GM12875 (cell line): ENCODE data around the gene AREL1.

Source experiments
- H3K4me3 ChIP-seq: one replicate; pipeline ENCODE4 v1.5.1; 2011; ENCODE audit warnings: low read depth, low read length, control low read depth
- TF ChIP-seq, protein P1 (sequence below): IDR thresholded peaks from 2 replicates; pipeline ENCODE4 v1.5.1; 2011; ENCODE audit warnings: low read depth, mild to moderate bottlenecking, control low read depth, inconsistent platforms, low read length, moderate library complexity, borderline replicate concordance; ENCODE audit not compliant: insufficient read depth

Gene AREL1

DNA sequence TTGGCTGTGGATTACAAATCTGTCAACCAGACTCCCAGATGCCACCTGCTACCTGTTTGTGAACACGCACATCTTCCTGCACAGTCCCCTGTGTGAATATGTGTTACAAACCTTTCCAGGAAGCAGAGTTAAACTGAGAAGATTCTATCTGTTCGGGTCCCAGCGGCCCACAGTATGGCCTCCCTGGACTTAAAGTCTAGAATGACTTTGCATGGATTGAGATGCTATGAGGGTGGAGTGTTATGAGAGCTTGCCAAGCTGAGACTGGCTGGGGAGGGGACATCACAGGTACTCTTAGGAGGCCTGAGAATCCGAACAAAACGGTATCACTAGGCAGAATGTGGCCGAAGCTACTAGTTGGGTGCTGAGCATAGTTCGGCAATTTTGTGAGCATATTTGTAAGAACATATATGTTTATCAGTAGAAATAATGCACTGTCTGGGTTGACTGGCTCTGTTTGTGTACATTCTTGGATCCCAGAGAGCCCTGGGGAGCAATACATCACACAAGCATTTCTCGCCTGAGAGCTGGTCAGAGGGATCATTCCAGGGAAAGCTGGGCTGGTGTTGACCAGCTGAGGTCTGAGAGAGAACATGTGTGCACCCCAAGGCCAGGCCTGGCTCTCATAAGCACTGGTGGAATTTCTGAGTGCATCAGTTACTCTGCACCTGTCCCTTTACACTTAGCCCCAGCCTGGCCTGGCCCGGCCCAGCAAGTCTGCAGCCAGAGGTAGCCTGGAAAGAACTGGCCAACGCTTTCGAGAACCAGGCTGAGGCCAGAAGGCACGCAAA, 71.1 kb downstream of the AREL1 start:
- TF ChIP-seq, protein P1, sequence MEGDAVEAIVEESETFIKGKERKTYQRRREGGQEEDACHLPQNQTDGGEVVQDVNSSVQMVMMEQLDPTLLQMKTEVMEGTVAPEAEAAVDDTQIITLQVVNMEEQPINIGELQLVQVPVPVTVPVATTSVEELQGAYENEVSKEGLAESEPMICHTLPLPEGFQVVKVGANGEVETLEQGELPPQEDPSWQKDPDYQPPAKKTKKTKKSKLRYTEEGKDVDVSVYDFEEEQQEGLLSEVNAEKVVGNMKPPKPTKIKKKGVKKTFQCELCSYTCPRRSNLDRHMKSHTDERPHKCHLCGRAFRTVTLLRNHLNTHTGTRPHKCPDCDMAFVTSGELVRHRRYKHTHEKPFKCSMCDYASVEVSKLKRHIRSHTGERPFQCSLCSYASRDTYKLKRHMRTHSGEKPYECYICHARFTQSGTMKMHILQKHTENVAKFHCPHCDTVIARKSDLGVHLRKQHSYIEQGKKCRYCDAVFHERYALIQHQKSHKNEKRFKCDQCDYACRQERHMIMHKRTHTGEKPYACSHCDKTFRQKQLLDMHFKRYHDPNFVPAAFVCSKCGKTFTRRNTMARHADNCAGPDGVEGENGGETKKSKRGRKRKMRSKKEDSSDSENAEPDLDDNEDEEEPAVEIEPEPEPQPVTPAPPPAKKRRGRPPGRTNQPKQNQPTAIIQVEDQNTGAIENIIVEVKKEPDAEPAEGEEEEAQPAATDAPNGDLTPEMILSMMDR = no peak

DNA sequence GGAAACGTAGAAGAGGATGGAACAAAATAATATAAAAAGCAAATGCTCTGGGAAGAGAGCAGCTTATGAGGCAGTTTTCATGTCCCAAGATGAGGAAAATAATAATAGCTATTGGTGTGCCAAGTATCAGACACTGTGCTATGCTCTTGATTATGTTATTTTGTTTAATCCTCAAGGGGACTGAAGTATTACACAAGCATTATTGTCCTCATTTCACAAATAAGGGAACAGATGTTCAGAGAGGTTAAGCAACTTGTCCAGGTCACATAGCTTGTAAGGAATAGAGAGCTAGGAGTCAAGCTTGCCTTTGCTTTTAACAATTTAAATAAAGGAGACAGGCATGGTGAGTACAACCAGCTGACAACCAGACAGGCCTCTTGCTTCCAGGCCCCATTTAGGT, 73.9 kb downstream of the AREL1 start:
- TF ChIP-seq, protein P1 = no peak
- no peak overlapping the region for H3K4me3 ChIP-seq

More for the DNA sequence above, 71.1 kb downstream of the AREL1 start:
- no peak overlapping the region for H3K4me3 ChIP-seq

DNA sequence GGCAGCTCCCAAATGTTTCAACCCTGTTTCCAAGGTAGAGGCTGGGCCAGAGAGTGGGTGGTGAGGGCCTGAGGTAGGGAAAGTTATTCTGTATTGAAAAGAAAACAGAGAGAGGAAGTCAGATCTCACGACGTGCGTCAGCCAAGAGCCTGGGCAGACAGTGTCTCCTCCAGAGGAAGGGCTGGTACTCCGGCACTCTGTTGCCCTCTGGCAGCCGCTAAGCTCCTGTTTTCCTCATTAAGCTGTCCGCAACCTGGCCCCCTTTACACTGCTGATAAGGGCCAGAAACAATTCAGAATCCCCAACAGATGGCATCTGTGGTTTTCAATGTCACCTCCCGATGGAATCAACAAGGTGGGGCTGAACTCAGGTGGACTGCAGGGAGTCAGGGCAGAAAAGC, 74.8 kb downstream of the AREL1 start:
- no peak overlapping the region for H3K4me3 ChIP-seq
- TF ChIP-seq, protein P1 = no peak

DNA sequence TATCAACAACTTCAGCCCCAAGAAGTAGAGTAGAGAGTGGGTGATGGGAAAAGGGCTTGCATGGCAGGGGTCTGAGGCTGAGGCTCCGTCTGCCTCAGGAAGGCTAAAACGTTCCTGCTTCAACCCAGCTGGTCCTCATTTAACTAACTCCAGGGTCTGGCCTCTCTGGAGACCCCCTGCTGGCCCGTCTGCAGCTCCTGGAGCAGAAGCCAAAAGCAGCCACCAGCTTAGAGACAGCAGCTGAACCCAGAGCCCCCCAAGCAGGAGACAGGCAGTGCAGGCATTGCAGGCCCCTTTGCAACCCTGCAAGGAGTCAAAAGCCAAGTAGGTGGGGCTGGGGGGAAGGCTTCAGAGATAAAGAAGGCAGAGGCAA, 75.7 kb downstream of the AREL1 start:
- no peak overlapping the region for H3K4me3 ChIP-seq
- TF ChIP-seq, protein P1 = no peak

DNA sequence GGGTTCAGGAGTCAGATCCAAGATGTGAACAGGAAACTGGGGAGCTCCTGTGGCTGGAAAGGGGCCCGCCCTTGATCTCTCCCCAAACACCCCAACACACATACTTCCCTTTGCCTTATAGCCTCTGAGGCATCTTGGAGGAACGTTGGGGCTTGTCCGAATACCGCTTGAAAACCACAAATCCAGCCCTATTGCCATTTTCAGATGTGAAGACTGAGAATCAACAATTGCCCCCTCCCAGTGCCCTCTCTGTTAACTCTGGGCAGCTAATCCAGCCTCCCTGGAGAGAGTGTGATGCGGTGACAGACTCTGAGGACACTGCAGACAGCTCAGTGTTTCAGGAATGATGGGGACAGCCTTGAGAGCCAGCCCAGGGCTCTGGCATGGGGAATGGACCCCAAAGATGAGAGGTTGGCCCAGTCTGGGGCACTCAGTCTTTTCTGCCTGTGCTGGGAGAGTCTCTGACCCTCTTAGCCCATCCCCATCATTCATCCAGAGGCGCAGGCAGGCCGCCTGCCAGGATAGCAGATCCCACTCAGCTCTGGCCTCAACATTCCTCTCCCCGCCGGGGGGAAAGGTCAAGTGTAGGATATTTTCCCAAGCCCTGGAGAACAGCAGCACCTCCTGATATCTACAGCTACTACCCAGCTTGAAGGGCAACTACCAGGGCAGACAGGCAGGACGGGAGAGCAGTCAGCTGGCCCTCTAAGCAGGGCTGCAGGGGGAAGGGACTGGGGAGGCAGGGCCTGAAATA, 76.3 kb downstream of the AREL1 start:
- TF ChIP-seq, protein P1 = no peak
- H3K4me3 ChIP-seq = no peak overlapping the region

DNA sequence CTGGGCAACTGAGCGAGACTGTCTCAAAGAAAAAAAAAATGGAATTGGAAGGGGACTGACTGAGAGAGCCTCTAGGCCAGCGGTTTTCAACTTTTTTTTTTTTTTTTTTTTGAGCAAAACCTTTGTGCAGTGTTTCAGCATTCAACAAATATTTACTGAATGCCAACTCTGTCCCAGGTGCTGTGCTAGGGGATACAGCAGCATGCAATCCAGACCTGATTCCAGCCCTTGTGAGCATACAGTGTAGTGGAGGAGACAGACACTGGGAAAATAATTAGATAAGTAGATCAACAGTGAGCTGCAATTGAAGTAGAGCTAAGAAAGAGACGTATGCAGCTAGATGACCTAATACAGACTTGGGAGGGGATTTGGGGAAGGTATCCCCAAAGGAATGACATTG, 77.0 kb downstream of the AREL1 start:
- TF ChIP-seq, protein P1 = no peak
- H3K4me3 ChIP-seq = no peak overlapping the region

DNA sequence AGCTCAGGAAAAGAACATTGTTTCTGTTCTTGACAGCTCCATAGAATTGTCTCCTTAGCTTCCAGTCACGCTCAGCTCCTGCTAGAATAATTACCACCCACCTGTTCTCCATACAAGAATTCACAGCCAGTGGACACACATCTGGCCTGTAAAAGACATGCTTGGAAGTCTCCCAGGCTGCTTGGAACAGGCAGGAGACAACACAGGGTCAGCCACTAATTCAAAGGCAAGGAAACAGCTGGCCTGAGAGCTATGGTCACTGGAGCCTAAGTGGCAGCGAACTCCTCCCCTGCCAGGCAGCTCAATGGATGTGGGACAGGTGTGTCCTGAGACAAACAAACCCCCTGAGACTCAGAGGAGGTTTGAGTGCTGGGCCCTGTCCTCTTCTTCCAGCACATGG, 77.9 kb downstream of the AREL1 start:
- TF ChIP-seq, protein P1 = no peak
- no peak overlapping the region for H3K4me3 ChIP-seq
